Measurements from ENCODE around the gene ZBTB20. TPM values are rescaled to one million over a fixed set of nuclear protein-coding genes. Genes with fewer than 3 reads are reported as not detected.

The ZBTB20 gene
- polyA plus RNA-seq, 3 donors, result 1.3 to 3.2 (median 2.0) TPM

DNA sequence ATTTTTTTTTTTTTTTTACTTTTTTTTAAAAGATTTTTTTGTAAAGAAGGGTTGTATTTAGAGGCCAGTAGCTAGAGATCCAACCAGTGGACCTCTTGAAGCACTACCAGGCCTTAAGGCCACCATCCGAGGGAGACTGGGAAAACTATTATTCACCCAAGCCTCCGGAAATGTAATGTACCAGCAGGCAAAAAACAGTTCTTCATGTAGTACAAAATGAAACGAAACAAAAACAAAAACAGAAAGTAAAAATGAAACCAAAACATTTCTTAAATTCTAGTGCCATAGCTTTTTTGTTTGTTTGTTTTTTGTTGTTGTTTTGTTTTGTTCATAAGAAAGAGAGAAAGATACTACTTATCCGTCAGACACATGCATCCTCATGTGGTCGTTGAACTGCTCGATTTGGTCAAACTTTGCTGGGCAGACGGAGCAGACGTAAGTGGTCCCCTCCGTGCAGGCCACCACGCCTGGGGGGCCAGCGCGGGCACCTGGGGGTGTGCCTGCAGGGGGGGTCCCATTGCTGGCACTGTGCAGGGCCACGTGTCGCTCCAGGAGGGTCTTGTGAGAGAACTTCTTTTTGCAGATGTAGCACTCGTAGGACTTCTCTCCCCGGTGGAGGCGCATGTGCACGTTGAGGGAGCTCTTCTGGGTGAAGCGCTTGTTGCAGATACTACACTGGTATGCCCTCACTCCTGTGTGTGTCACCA is 808.3 kb downstream of the ZBTB20 start:
- H3K36me3 Mint-ChIP-seq, result peaks cover 9 to 10% of the 10 kb centered on the region in 2 donors

DNA sequence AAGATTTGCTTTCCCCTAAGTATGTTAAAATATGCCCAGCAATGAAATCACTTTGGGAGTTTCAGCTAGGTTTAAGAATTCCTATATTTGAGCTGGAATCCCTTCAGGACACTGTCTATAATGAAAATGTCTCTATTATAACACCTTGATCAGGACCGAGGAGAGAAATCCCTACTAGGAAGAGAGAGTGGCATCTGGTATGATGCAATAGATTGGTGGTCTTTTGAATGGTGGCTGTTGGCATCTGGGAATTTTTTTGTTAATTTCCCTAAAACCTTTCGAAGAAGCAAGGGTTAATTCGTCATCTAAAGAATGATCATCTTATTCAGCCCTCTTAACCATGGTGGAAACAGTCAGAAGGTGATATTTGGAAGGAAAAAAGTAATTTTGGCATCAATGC is 810.2 kb downstream of the ZBTB20 start:
- Mint-ChIP-seq H3K4me3 (no peak overlapping the region), H3K9me3 (peaks cover 0 to 2% (median 0%) of the 10 kb centered on the region in 7 donors), H3K36me3 (peaks cover 7 to 9% of the 10 kb centered on the region in 2 donors), H3K27me3 (ENCODE audit: low read depth in 3 of 3) (no peaks in the 10 kb centered on the region), H3K4me1 (no peaks in the 10 kb centered on the region), H3K27ac (no peak overlapping the region)
- Histone ChIP-seq H3K4me3 (replicated peaks in 1 of 3; ENCODE audit: low read depth in 2 of 3, low read length in 3 of 3) (no peak overlapping the region), H3K4me2 (replicated peaks; ENCODE audit: extremely low read depth, low read length, poor library complexity, severe bottlenecking) (no peak overlapping the region), H3K4me1 (ENCODE audit: control insufficient read depth in 1 of 2, insufficient read depth in 2 of 2, low read length in 2 of 2) (no peaks in the 10 kb centered on the region), H3K9me3 (replicated peaks in 1 of 2; ENCODE audit: control insufficient read depth in 1 of 2, insufficient read depth in 1 of 2, low read length in 2 of 2) (no peaks in the 10 kb centered on the region), H3K27me3 (ENCODE audit: control insufficient read depth in 2 of 2, insufficient read depth in 2 of 2, low read length in 2 of 2) (no peaks in the 10 kb centered on the region), H3K27ac (ENCODE audit: low read depth in 1 of 2, low read length in 2 of 2) (no peak overlapping the region), H3K36me3 (replicated peaks in 1 of 2; ENCODE audit: control insufficient read depth in 1 of 2, insufficient read depth in 2 of 2, low read length in 2 of 2) (no peaks in the 10 kb centered on the region), H3K9ac (ENCODE audit: insufficient read depth, low read length, poor library complexity, severe bottlenecking) (no peak overlapping the region), H2AFZ (ENCODE audit: insufficient read depth, low read depth, low read length, poor library complexity, severe bottlenecking) (no peak overlapping the region), H4K20me1 (ENCODE audit: insufficient read depth, low read length) (no peaks in the 10 kb centered on the region), H3K79me2 (ENCODE audit: insufficient read depth, low read length) (no peaks in the 10 kb centered on the region)
- WGBS (ENCODE audit: insufficient coverage), result 100% methylated on average over 1 of the region's 3 CpGs
- intact Hi-C loops (cut with micrococcal nuclease), result no loop called here
- no peak for TF ChIP-seq CTCF (IDR thresholded peaks at IDR 0.05)
- no peak for DNase-seq

More for the DNA sequence above, 808.3 kb downstream of the ZBTB20 start:
- Histone ChIP-seq H3K4me3 (replicated peaks in 1 of 3; ENCODE audit: low read depth in 2 of 3, low read length in 3 of 3) (no peak overlapping the region), H3K4me1 (ENCODE audit: control insufficient read depth in 1 of 2, insufficient read depth in 2 of 2, low read length in 2 of 2) (no peaks in the 10 kb centered on the region), H3K9me3 (replicated peaks in 1 of 2; ENCODE audit: control insufficient read depth in 1 of 2, insufficient read depth in 1 of 2, low read length in 2 of 2) (no peaks in the 10 kb centered on the region), H3K4me2 (replicated peaks; ENCODE audit: extremely low read depth, low read length, poor library complexity, severe bottlenecking) (no peak overlapping the region), H3K9ac (ENCODE audit: insufficient read depth, low read length, poor library complexity, severe bottlenecking) (no peak overlapping the region), H2AFZ (ENCODE audit: insufficient read depth, low read depth, low read length, poor library complexity, severe bottlenecking) (no peak overlapping the region), H3K36me3 (replicated peaks in 1 of 2; ENCODE audit: control insufficient read depth in 1 of 2, insufficient read depth in 2 of 2, low read length in 2 of 2) (no peaks in the 10 kb centered on the region), H3K27ac (ENCODE audit: low read depth in 1 of 2, low read length in 2 of 2) (no peak overlapping the region), H4K20me1 (ENCODE audit: insufficient read depth, low read length) (no peaks in the 10 kb centered on the region), H3K27me3 (ENCODE audit: control insufficient read depth in 2 of 2, insufficient read depth in 2 of 2, low read length in 2 of 2) (no peaks in the 10 kb centered on the region), H3K79me2 (ENCODE audit: insufficient read depth, low read length) (no peaks in the 10 kb centered on the region)
- Mint-ChIP-seq H3K4me3 (no peak overlapping the region), H3K27me3 (ENCODE audit: low read depth in 3 of 3) (no peaks in the 10 kb centered on the region), H3K27ac (no peak overlapping the region), H3K4me1 (no peaks in the 10 kb centered on the region), H3K9me3 (peaks cover 0 to 2% (median 0%) of the 10 kb centered on the region in 7 donors)
- intact Hi-C loops (cut with micrococcal nuclease), result no loop called here
- DNase-seq, result no peak
- WGBS (ENCODE audit: insufficient coverage), result 99% methylated on average over 14 of the region's 19 CpGs
- no peak for TF ChIP-seq CTCF (IDR thresholded peaks at IDR 0.05)

Measured in CD14-positive monocyte (primary cell).